A549 (cell line): ENCODE data around the gene MARCHF9.

Experiments
- CBX2 ChIP-seq: fragments of 200-600 bp; sonication (generic); IDR thresholded peaks from 2 replicates; pipeline ENCODE4 v1.6.1; 2016; ENCODE audit warnings: low read depth, mild to moderate bottlenecking, borderline replicate concordance
- CTCF ChIP-seq: fragments of >200 bp; sonication (Bioruptor Twin); formaldehyde crosslinking; IDR thresholded peaks from 3 replicates; pipeline ENCODE4 v1.5.1; 2016
- HOXA7 ChIP-seq: fragments of 250-450 bp; sonication (Bioruptor Pico); IDR thresholded peaks from 2 replicates; pipeline ENCODE4 v1.5.0; 2020; ENCODE audit warnings: mild to moderate bottlenecking, moderate library complexity
- KDM1A ChIP-seq: fragments of 200-600 bp; sonication (generic); IDR thresholded peaks from 2 replicates; pipeline ENCODE4 v1.6.1; 2016; ENCODE audit warnings: low read depth, mild to moderate bottlenecking
- MYC ChIP-seq: IDR thresholded peaks from 2 replicates; pipeline ENCODE4 v1.6.1; 2012; ENCODE audit warnings: mild to moderate bottlenecking, inconsistent platforms, low read length, improper control_type of control experiment, borderline replicate concordance
- POLR2A ChIP-seq: IDR thresholded peaks from 2 replicates; pipeline ENCODE4 v1.6.1; 2012; ENCODE audit warnings: mild to moderate bottlenecking, low read length
- RARB ChIP-seq: fragments of 250-450 bp; sonication (Bioruptor Pico); IDR thresholded peaks from 2 replicates; pipeline ENCODE4 v1.8.0; 2021; ENCODE audit warnings: mild to moderate bottlenecking, moderate library complexity

- TF ChIP-seq CTCF (no peak), KDM1A (no peak), MYC (no peak), HOXA7 (CRISPR knock-in tag) (0 out of 2 replicates have a peak, but pooled peaks have one; percentile 46), POLR2A (0 out of 2 replicates have a peak, but pooled peaks have one; percentile 18), CBX2 (no peak), RARB (CRISPR knock-in tag) (no peak)
Measured at GRCh38 chr12:57745485-57745881, 9.4 kb upstream of the MARCHF9 start.
